IMR-90 (cell line): ENCODE results near the gene NAV1.

Experiments used
- CTCF ChIP-seq: conservative IDR thresholded peaks from 2 replicates; pipeline ENCODE4 v1.5.1; 2012; ENCODE audit warnings: mild to moderate bottlenecking, low read depth, low read length, improper control_type of control experiment
- RFX5 ChIP-seq: IDR thresholded peaks from 2 replicates; pipeline ENCODE4 v1.8.0; 2012; ENCODE audit warnings: low read depth, mild to moderate bottlenecking, low read length, moderate library complexity

GRCh38 chr1:201543871-201544642 is 5.1 kb downstream of the NAV1 start:
- TF ChIP-seq RFX5 (no peak), CTCF (no peak)
